ENCODE data around the gene ZNF575. TPM values are rescaled to one million over a fixed set of nuclear protein-coding genes. Genes with fewer than 3 reads are reported as not detected.
A peak's percentile ranks its signal among the peaks of the same experiment; 100 is the strongest.

ZNF575 gene
- total RNA-seq, 6 experiments from 2014 or later = 0.89 to 0.99 (median 0.95) TPM; not detected in 1

DNA sequence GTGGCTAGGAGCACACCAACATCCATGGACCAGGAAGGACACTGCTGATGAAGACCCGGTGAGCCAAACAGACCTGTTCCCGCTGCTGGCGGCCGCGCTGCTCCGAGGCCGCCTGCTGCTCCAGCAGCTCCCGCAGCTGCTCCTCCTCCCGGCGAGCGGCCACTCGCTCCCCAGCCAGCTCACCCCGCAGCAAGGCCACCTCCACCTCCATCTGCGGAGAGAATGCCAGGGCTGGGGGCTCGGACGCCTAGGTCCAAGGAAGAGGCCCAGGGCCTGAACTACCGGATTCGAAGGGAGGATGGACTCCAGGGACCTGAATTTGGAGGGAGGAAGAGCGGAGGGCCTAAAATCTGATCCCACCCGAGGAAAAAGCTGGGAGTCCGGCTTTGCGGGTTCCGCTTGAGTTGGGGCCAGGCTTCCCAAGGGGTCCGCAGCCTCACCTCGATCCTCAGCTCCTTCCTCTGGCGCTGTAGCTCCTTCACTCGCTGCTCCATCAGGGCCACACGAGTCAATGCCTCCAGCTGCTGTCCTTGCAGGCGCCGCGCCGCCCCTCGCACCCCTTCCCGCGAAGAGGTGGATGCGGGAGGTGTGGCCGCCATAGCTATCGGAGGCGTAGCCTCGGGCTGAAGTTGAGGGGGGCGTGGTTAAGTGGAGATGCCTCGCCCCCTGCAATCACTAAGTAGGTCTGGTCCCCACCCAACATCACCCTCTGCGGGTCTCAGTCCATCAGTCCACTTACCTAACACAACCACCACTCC lies 31.1 kb upstream of the ZNF575 start:
- TF ChIP-seq, protein P1, sequence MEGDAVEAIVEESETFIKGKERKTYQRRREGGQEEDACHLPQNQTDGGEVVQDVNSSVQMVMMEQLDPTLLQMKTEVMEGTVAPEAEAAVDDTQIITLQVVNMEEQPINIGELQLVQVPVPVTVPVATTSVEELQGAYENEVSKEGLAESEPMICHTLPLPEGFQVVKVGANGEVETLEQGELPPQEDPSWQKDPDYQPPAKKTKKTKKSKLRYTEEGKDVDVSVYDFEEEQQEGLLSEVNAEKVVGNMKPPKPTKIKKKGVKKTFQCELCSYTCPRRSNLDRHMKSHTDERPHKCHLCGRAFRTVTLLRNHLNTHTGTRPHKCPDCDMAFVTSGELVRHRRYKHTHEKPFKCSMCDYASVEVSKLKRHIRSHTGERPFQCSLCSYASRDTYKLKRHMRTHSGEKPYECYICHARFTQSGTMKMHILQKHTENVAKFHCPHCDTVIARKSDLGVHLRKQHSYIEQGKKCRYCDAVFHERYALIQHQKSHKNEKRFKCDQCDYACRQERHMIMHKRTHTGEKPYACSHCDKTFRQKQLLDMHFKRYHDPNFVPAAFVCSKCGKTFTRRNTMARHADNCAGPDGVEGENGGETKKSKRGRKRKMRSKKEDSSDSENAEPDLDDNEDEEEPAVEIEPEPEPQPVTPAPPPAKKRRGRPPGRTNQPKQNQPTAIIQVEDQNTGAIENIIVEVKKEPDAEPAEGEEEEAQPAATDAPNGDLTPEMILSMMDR (IDR thresholded peaks at IDR 0.05) = no peak
- no peak for TF ChIP-seq POLR2A (IDR thresholded peaks at IDR 0.05)
- peaks cover 0 to 49% (median 14%) of the 10 kb centered on the region in 4 donors for H3K4me1 ChIP-seq
- ATAC-seq = no peak
- no peak overlapping the region for H3K4me3 ChIP-seq
- 82% methylated on average over 13 of the region's 43 CpGs for WGBS (ENCODE audit: insufficient coverage, low coverage, low lambda C conversion rate, missing lambda C conversion rate)
- H3K27me3 ChIP-seq = no peaks in the 10 kb centered on the region
- H3K36me3 ChIP-seq = peaks cover 0 to 7% (median 3%) of the 10 kb centered on the region in 4 donors
- no peaks in the 10 kb centered on the region for H3K9me3 ChIP-seq
- no peak for DNase-seq
- intact Hi-C loops (cut with DNase I) = no loop called here
- no peak overlapping the region for H3K27ac ChIP-seq

GRCh38 chr19:43502419-43502976 lies 30.5 kb upstream of the ZNF575 start:
- DNase-seq (no peak), ATAC-seq (no peak)
- peaks cover 0 to 3% (median under 1%) of the 10 kb centered on the region in 4 donors for H3K36me3 ChIP-seq
- H3K27me3 ChIP-seq = no peaks in the 10 kb centered on the region
- peak overlapping the region in 1 of 3 donors; percentile 90 for H3K27ac ChIP-seq
- H3K4me3 ChIP-seq = peak overlapping the region in 1 of 3 donors; percentile 76
- intact Hi-C loops (cut with DNase I) = no loop called here
- no peaks in the 10 kb centered on the region for H3K9me3 ChIP-seq
- TF ChIP-seq POLR2A (IDR thresholded peaks at IDR 0.05) = no peak
- TF ChIP-seq, protein P1 (IDR thresholded peaks at IDR 0.05) = no peak
- WGBS (ENCODE audit: insufficient coverage, low coverage, low lambda C conversion rate, missing lambda C conversion rate) = 85% methylated on average over 9 of the region's 23 CpGs
- H3K4me1 ChIP-seq = peaks cover 0 to 49% (median 14%) of the 10 kb centered on the region in 4 donors

DNA sequence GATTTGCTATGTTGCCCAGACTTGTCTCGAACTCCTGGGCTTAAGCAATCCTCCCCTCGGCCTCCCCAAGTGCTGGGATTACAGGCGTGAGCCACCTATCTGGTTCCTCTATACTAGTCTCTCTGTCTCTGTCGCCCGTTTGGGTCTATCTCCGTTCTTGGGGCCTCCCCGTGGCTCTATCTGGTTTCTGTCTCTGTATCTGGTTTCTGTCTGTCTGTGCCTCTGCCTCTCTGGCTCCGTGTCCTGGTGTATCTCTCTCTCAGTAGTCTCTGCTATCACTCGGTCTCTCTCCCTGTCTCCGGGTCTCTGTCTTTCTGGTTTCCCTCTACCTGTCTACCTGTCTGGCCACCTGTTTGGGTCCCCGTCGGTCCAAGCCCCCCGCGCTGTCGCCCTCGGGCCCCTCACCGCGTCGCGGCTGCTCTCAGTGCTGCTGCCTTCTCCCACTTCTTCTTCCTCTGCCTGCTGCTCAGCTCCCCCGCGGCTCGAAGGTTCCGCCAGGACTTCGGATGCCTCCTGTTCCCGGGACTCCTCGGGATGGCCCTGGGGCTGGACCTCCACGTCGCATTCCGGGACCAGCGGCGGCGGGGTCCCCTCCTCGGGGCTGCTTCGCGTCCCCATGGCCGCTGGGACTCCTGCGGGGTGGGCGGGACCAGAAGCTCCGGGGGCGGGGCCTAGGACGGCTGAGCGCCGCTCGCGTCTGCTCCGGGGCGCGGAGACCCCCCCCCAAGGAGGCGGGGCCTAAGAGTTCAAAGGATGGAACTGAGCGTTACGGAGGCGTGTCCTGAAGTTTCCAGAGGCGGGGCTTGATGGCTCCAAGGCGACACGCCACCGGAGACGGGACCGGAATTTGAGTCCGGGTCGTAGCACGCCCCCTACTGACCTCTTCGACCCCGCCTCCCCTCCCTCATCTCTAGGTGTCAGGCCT lies 29.2 kb upstream of the ZNF575 start:
- Histone ChIP-seq H3K27me3 (no peaks in the 10 kb centered on the region), H3K27ac (peak overlapping the region; percentile 78 to 91 (median 90)), H3K4me1 (peaks cover 0 to 39% (median 8%) of the 10 kb centered on the region in 4 donors), H3K36me3 (peaks cover 0 to 10% (median 5%) of the 10 kb centered on the region in 4 donors), H3K4me3 (peak overlapping the region; percentile 74 to 90 (median 76)), H3K9me3 (no peaks in the 10 kb centered on the region)
- ATAC-seq (peak; percentile 94 to 97 (median 96)), DNase-seq (peak; percentile 98 to 99 (median 98))
- intact Hi-C loops (cut with DNase I) = no loop called here
- 1% methylated on average over 33 of the region's 64 CpGs for WGBS (ENCODE audit: insufficient coverage, low coverage, low lambda C conversion rate, missing lambda C conversion rate)
- TF ChIP-seq, protein P1 (IDR thresholded peaks at IDR 0.05) = peak in 2 of 4 donors; percentile 19 to 35
- TF ChIP-seq POLR2A (IDR thresholded peaks at IDR 0.05) = peak; percentile 67

- Histone ChIP-seq H3K27me3 (no peaks in the 10 kb centered on the region), H3K4me3 (peak within 1 kb of the TSS; percentile 74 to 90 (median 76)), H3K27ac (peak within 1 kb of the TSS; percentile 78 to 91 (median 90)), H3K36me3 (peaks cover 0 to 13% (median 6%) of the 10 kb centered on the region in 4 donors), H3K4me1 (peaks cover 0 to 32% (median 7%) of the 10 kb centered on the region in 4 donors), H3K9me3 (no peaks in the 10 kb centered on the region)
- WGBS (ENCODE audit: insufficient coverage, low coverage, low lambda C conversion rate, missing lambda C conversion rate) = 2% methylated on average over 17 of the region's 42 CpGs
- no peak for TF ChIP-seq POLR2A (IDR thresholded peaks at IDR 0.05)
- peak; percentile 55 to 63 (median 60) for DNase-seq
- intact Hi-C loops (cut with DNase I) = no loop called here
- ATAC-seq = peak; percentile 33 to 50 (median 36)
Measured at GRCh38 chr19:43504426-43505185, 28.4 kb upstream of the ZNF575 start, which contains the start of gene PHLDB3. Gene PHLDB3 (minus strand): TSS chr19:43504746. CDS start chr19:43504118, 628 bp downstream.
